Chondrocyte (in vitro differentiated cells): ENCODE data around the gene NUP62. TPM values are rescaled to one million over a fixed set of nuclear protein-coding genes. Genes with fewer than 3 reads are reported as not detected.

Experiments used
- DNase-seq: peaks from one replicate; pipeline ENCODE4 v3.0.0; 2021; ENCODE audit warnings: mixed read lengths, low spot score
- H3K27ac Mint-ChIP-seq: one replicate; pipeline ENCODE4 v1.8.0; 2021; ENCODE audit warnings: mild to moderate bottlenecking, moderate library complexity, mixed read lengths; ENCODE audit not compliant: unreplicated experiment
- H3K27me3 Mint-ChIP-seq: 2 replicates; pipeline ENCODE4 v1.8.0; 2021; ENCODE audit warnings: low read depth, mixed read lengths
- H3K36me3 Mint-ChIP-seq: 2 replicates; pipeline ENCODE4 v1.8.0; 2021; ENCODE audit warnings: low read depth, mixed read lengths
- H3K4me1 Mint-ChIP-seq: 2 replicates; pipeline ENCODE4 v1.8.0; 2021; ENCODE audit warnings: low read depth, mild to moderate bottlenecking, mixed read lengths
- H3K4me3 Mint-ChIP-seq: one replicate; pipeline ENCODE4 v1.8.0; 2021; ENCODE audit warnings: mild to moderate bottlenecking, moderate library complexity, mixed read lengths; ENCODE audit not compliant: unreplicated experiment
- H3K9me3 Mint-ChIP-seq: 2 replicates; pipeline ENCODE4 v1.8.0; 2021; ENCODE audit warnings: low read depth, mixed read lengths
- CTCF ChIP-seq: fragments of 200-600 bp; sonication (generic); IDR thresholded peaks from 2 replicates; pipeline ENCODE4 v1.5.0; 2021; ENCODE audit warnings: antibody characterized with exemption, mild to moderate bottlenecking, moderate library complexity
- total RNA-seq: library from RNA; stranded (reverse); gene quantifications from 3 replicates; pipeline ENCODE4 v1.2.1, GENCODE V29; 2021

NUP62 gene
- total RNA-seq, 1 donor from 2014 or later: 44.7 TPM

DNA sequence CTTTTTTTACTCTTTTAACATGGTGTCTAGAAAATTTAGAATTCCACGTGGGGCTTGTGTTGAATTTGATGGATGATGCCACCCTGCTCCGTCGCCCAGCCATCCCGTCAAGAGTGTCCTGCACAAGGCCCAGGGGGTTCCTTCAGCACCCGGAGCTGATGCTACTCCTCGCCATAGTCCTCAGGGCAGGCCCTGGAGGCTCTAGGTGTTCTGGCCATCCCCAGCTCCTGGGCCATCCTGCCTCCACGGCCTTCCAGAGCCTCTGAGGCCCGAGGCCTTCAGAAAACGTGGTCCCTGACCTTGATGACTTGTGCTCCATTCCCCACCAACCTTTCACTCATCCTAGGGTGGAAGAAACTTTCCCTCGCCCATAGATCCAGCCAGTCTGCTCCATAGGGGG lies 55.5 kb downstream of the NUP62 start:
- Mint-ChIP-seq H3K27ac (peak overlapping the region; percentile 8), H3K27me3 (no peaks in the 10 kb centered on the region), H3K9me3 (no peaks in the 10 kb centered on the region), H3K4me3 (no peak overlapping the region), H3K4me1 (peaks cover 39% of the 10 kb centered on the region), H3K36me3 (peaks cover 4% of the 10 kb centered on the region)
- DNase-seq: peak; percentile 82
- TF ChIP-seq CTCF: no peak

- H3K9me3 Mint-ChIP-seq: no peaks in the 10 kb centered on the region
- H3K27me3 Mint-ChIP-seq: no peaks in the 10 kb centered on the region
- no peak overlapping the region for H3K27ac Mint-ChIP-seq
- peaks cover 3% of the 10 kb centered on the region for H3K36me3 Mint-ChIP-seq
- peaks cover 32% of the 10 kb centered on the region for H3K4me1 Mint-ChIP-seq
- H3K4me3 Mint-ChIP-seq: no peak overlapping the region
- no peak for DNase-seq
- no peak for TF ChIP-seq CTCF
Measured at GRCh38 chr19:49873129-49873521, 56.2 kb downstream of the NUP62 start.

- H3K9me3 Mint-ChIP-seq: no peaks in the 10 kb centered on the region
- peak overlapping the region; percentile 39 for H3K27ac Mint-ChIP-seq
- peak; percentile 69 for DNase-seq
- H3K27me3 Mint-ChIP-seq: no peaks in the 10 kb centered on the region
- H3K36me3 Mint-ChIP-seq: peaks cover 3% of the 10 kb centered on the region
- peaks cover 35% of the 10 kb centered on the region for H3K4me1 Mint-ChIP-seq
- TF ChIP-seq CTCF: no peak
- H3K4me3 Mint-ChIP-seq: no peak overlapping the region
Measured at GRCh38 chr19:49872245-49873128, 56.8 kb downstream of the NUP62 start.

DNA sequence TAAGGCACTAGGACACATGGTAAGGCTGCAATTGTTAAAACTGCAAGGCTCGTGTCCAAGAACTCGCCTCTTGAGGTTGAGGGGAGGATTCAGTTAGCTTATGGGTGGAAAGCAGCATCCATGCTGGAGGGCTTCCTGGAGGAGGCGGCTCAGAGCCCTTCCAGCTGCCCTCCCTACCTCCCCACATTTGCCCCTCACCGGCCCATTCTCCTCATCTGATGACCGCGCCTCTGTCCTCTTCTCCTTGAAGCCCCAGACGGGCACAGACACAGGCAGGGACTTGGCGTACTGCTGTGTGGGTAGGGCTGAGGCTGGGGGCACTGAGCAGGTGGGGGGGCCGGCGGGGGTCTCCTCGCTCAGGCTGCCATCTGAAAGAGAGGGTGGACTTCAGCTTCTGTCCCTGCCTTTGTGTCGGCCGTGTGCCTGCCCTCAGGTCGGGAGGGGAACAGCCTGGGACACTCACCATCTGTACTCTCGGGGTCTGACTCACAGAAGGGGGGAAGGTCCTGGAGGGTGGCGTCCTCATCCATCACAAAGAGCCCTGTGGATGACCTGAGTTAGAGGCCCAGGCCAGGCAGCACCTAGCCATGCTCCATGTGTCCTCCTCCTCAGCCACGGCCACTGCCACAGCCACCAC lies 57.8 kb downstream of the NUP62 start:
- H3K4me3 Mint-ChIP-seq: no peak overlapping the region
- peaks cover 40% of the 10 kb centered on the region for H3K4me1 Mint-ChIP-seq
- peak overlapping the region; percentile 39 for H3K27ac Mint-ChIP-seq
- DNase-seq: no peak
- no peaks in the 10 kb centered on the region for H3K27me3 Mint-ChIP-seq
- no peaks in the 10 kb centered on the region for H3K9me3 Mint-ChIP-seq
- no peak for TF ChIP-seq CTCF
- H3K36me3 Mint-ChIP-seq: peaks cover 3% of the 10 kb centered on the region

DNA sequence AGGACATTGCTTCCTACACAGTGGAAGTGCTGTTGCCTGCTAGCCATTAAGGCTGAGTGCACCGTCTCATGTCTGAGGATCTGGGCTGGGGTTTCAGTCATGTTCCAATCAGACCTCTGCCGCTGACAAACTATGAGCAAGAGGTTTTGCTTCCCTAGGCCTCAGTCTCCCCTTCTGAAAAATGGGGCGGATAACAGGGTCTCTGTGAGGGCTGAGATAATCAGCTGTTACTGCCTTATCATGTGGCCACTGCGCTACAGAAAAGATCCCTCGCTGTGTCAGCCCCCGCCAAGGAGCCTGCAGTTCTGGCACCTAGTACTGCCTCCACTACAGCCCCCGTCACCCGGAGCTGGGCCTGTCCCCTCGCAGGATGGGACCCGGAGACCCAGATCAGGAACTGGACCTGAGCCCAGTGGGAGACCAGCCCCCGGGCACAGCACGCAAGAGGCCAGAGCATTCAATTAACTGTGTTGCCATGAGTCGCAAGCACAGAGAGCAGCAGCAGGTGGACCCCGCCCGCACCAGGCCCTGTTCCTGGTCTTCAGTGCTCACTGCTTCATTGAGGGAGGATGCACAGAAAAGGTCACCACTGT lies 58.9 kb downstream of the NUP62 start:
- no peak for TF ChIP-seq CTCF
- peak; percentile 91 for DNase-seq
- Mint-ChIP-seq H3K27me3 (no peaks in the 10 kb centered on the region), H3K27ac (peak overlapping the region; percentile 95), H3K9me3 (no peaks in the 10 kb centered on the region), H3K36me3 (peaks cover 3% of the 10 kb centered on the region), H3K4me3 (no peak overlapping the region), H3K4me1 (peaks cover 46% of the 10 kb centered on the region)
